ENCODE measurements around the gene CRTC3. TPM values are rescaled to one million over a fixed set of nuclear protein-coding genes. Genes with fewer than 3 reads are reported as not detected.
"Not testable (repeated sequence)": the region's sequence is repeated elsewhere in the genome, so short reads cannot be mapped to it uniquely, and the experiment has no call there.

Gene CRTC3
- total and polyA plus RNA-seq, 2 donors (not counting 3 experiments of a cell fraction or from before 2014, with no cell fraction given), result 16.2 to 26.4 TPM

DNA sequence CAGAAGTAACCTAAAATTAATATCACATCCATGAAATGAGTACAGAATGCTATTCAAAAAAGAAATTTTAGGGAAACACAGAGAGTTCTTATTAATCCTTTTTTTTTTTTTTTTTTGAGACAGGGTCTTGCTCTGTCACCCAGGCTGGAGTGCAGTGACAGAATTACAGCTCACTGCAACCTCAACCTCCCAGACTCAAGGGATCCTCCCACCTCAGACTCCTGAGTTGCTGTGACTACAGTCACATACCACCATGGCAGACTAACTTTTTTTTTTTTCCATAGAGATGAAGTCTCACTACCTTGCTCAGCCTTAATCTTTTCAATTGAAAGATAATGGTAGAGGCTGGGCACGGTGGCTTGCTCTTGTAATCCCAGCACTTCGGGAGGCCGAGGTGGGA, 6.3 kb upstream of the CRTC3 start:
- Histone ChIP-seq H3K9ac (replicated peaks; ENCODE audit: extremely low read depth, insufficient read depth, low read length) (no peak overlapping the region), H3K36me3 (ENCODE audit: control insufficient read depth in 2 of 2, extremely low read depth in 1 of 2, insufficient read depth in 2 of 2, low read length in 2 of 2) (no peaks in the 10 kb centered on the region), H3K27ac (ENCODE audit: insufficient read depth, low read depth, low read length) (no peak overlapping the region), H4K20me1 (replicated peaks; ENCODE audit: control insufficient read depth, extremely low read depth, insufficient read depth, low read length) (no peaks in the 10 kb centered on the region), H3K9me3 (replicated peaks; ENCODE audit: control insufficient read depth, insufficient read depth, low read length) (no peaks in the 10 kb centered on the region), H3K4me3 (replicated peaks in 1 of 3; ENCODE audit: insufficient read depth in 1 of 3, low read depth in 1 of 3, low read length in 3 of 3) (no peak overlapping the region), H3K27me3 (ENCODE audit: control insufficient read depth in 2 of 2, insufficient read depth in 2 of 2, low read length in 2 of 2) (no peaks in the 10 kb centered on the region), H2AFZ (ENCODE audit: low read depth, low read length) (no peak overlapping the region), H3K79me2 (ENCODE audit: control insufficient read depth, insufficient read depth, low read length) (no peaks in the 10 kb centered on the region), H3K9me1 (replicated peaks; ENCODE audit: control insufficient read depth, extremely low read depth, insufficient read depth, low read length) (no peaks in the 10 kb centered on the region), H3K4me1 (ENCODE audit: control insufficient read depth, extremely low read depth, insufficient read depth, low read length) (peaks cover 7% of the 10 kb centered on the region), H3K4me2 (ENCODE audit: insufficient read depth, low read length) (no peak overlapping the region)
- FAIRE-seq (no peak), DNase-seq (ENCODE audit: low read depth, low spot score) (no peak)
- TF ChIP-seq EZH2 (IDR thresholded peaks at IDR 0.05; ENCODE audit: borderline replicate concordance, low read depth, low read length, severe bottlenecking), result no peak
- TF ChIP-seq GATA2 (IDR thresholded peaks at IDR 0.05; ENCODE audit: insufficient read depth, insufficient read length, low read depth, low read length), result no peak
- no peak for TF ChIP-seq FOS (IDR thresholded peaks at IDR 0.05; ENCODE audit: borderline replicate concordance, insufficient read depth, low read length)
- TF ChIP-seq POLR2A (IDR thresholded peaks at IDR 0.05; ENCODE audit: low read depth, low read length), result no peak
- TF ChIP-seq POLR2AphosphoS5 (IDR thresholded peaks at IDR 0.05; ENCODE audit: insufficient read depth, low read depth, low read length), result no peak
- TF ChIP-seq JUN (IDR thresholded peaks at IDR 0.05; ENCODE audit: borderline replicate concordance, insufficient read depth, insufficient read length, low read depth), result no peak
- TF ChIP-seq, protein P1, sequence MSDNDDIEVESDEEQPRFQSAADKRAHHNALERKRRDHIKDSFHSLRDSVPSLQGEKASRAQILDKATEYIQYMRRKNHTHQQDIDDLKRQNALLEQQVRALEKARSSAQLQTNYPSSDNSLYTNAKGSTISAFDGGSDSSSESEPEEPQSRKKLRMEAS (IDR thresholded peaks at IDR 0.05; ENCODE audit: insufficient read depth, insufficient read length), result no peak
- TF ChIP-seq MYC (IDR thresholded peaks at IDR 0.05; ENCODE audit: low read depth, low read length), result no peak
- intact Hi-C loops (cut with micrococcal nuclease), result no loop called here
- ChIA-PET POLR2A (interaction anchor here (0.7 kb wide), 1 partner anchor 159 kb away, joined by 6 read pairs; no protein-coding TSS in a partner anchor), CTCF (no interaction called here)
- dilution Hi-C loops (cut with MboI; ENCODE audit: extremely low pct_ligation_motif_present, low sequenced_read_pairs), result no loop called here
- no TSS peak for BruUV-seq (replicated peaks)

DNA sequence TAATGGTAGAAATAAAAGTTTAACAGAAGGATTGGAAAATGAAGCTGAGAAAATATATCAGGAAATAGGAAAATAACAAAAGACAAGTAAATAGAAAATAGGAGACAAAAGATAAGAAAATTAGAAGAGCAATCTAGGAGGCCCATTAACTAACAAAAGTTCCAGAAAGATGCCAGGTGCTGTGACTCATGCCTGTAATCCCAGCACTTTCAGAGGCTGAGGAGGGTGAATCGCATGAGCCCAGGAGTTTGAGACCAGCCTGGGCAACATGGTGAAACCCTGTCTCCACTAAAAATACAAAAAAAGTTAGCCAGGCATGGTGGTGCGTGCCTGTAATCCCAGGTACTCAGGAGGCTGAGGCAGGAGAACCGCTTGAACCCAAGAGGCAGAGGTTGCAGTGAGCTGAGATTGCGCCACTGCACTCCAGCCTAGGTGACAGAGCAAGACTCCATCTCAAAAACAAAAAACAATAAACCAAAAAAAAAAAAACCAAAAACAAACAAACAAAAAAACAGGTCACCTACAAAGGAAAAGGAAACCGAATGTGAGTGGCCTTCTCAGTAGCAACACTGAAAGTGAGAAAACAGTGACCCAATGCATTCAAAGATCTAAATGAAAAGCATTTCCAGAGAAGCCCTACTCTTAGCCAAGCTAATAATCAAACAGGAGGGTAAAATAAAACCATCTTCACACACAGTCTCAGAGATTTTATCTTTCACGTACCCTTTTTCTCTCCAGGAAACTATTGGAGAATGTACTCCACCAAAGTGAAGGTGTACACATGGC, 5.5 kb upstream of the CRTC3 start:
- FAIRE-seq; H3K79me2 ChIP-seq (ENCODE audit: control insufficient read depth, insufficient read depth, low read length); H2AFZ ChIP-seq (ENCODE audit: low read depth, low read length); H3K4me1 ChIP-seq (ENCODE audit: control insufficient read depth, extremely low read depth, insufficient read depth, low read length); dilution Hi-C loops (cut with MboI; ENCODE audit: extremely low pct_ligation_motif_present, low sequenced_read_pairs); H3K27ac ChIP-seq (ENCODE audit: insufficient read depth, low read depth, low read length); BruUV-seq (replicated peaks); H3K4me3 ChIP-seq (replicated peaks in 1 of 3; ENCODE audit: insufficient read depth in 1 of 3, low read depth in 1 of 3, low read length in 3 of 3); intact Hi-C loops (cut with micrococcal nuclease); H3K9ac ChIP-seq (replicated peaks; ENCODE audit: extremely low read depth, insufficient read depth, low read length); H3K4me2 ChIP-seq (ENCODE audit: insufficient read depth, low read length); H3K9me1 ChIP-seq (replicated peaks; ENCODE audit: control insufficient read depth, extremely low read depth, insufficient read depth, low read length); H3K27me3 ChIP-seq (ENCODE audit: control insufficient read depth in 2 of 2, insufficient read depth in 2 of 2, low read length in 2 of 2); DNase-seq (ENCODE audit: low read depth, low spot score); H3K36me3 ChIP-seq (ENCODE audit: control insufficient read depth in 2 of 2, extremely low read depth in 1 of 2, insufficient read depth in 2 of 2, low read length in 2 of 2); H4K20me1 ChIP-seq (replicated peaks; ENCODE audit: control insufficient read depth, extremely low read depth, insufficient read depth, low read length); H3K9me3 ChIP-seq (replicated peaks; ENCODE audit: control insufficient read depth, insufficient read depth, low read length): not testable (repeated sequence)
- POLR2A ChIA-PET, result interaction anchor here (0.7 kb wide), 1 partner anchor 160 kb away, joined by 6 read pairs; no protein-coding TSS in a partner anchor
- CTCF ChIA-PET, result interaction anchor here (0.6 kb wide), 1 partner anchor 21 kb away, joined by 3 read pairs; no protein-coding TSS in a partner anchor
